Cardiac fibroblast (primary cell): ENCODE measurements around the gene SYN1.
A peak's percentile ranks its signal among the peaks of the same experiment; 100 is the strongest.

Source experiments
- DNase-seq, 2 donors: peaks; one replicate each; pipeline versions ENCODE4 v3.0.0 to v3.0.0-alpha.2; 2010; ENCODE audit warnings: low read depth in 2 of 2
- H3K4me3 ChIP-seq, 2 donors: replicated peaks in 1 of 2; 1 replicate in 1 of 2; 2 replicates in 1 of 2; pipeline ENCODE4 v1.5.1; 2011; ENCODE audit warnings: low read depth in 2 of 2, low read length in 2 of 2, mild to moderate bottlenecking in 2 of 2, moderate library complexity in 1 of 2
- CTCF ChIP-seq: IDR thresholded peaks from one replicate; pipeline ENCODE4 v1.5.1; 2011; ENCODE audit warnings: low read depth, mild to moderate bottlenecking, low read length, inconsistent platforms

The SYN1 gene

DNA sequence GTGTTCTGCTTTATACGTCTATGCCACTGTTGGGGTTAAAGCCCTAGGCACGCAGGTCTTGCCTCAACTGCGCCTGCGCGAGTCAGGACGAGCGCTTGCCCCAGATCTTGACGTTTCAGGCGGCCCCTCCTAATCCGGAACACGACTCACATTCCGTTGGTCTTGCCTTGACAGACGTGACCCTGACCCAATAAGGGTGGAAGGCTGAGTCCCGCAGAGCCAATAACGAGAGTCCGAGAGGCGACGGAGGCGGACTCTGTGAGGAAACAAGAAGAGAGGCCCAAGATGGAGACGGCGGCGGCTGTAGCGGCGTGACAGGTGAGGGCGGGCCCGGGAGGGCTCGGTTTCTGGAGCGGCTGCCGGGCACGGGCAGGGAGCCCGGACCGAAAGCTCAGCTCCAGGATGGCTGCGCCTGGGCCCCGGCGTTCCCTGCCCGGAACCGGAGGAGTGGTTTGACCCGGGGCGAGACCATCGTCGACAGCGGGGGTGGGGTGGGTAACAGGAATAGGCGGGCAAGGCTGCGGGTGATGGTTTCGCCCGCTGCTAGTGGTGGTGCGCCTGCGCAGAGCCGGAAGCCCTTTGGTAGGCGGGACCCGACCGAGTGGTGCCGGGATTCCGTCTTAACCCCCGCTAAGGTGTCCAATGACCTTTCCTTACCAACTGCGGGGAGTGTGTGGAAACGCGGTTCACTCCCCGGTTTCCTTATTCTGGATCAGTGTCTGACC is 58.6 kb downstream of the SYN1 start, which contains the start of gene ARAF:
ARAF (plus strand) TSS at position 272 of the 725 bp plus-strand sequence. CDS start 1,763 bp downstream, outside the sequence.
- TF ChIP-seq CTCF: no peak
- peak; percentile 99 to 100 for DNase-seq
- peak within 1 kb of the TSS; percentile 63 to 71 for H3K4me3 ChIP-seq

DNA sequence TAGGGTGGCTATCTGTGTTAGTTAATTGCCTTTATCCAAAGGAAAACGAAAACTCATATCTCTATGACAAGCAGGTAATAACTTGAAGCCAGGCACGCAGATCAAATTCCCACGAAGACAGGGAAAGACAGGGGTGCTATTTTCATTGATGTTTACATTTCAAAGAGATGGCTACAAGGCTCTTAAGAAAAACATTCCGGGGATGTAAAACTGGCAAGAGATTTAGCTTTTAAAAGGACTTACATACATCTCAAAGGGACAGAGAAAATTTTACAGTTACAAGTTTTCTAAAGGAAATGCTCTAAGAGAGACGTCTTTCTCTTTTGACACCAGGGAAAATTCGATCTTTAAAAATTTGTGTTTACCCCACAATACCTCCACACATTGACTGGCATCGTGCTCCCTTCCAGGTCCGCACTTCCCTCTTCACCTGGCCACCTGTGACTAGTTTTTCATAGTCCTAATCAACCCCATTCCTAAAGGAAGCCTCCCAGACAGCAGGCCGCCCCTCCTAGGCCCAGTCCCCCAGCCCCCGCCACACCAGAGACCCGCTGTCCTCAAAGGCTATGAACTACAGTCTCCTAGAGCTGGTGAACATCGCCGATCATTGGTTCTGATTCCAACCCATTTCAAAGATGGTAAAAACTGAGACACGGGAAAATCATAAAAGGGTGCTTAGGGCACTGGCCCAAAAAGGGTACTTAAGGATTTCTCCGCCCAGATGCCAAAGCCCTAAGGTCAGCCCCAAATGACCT is 59.3 kb downstream of the SYN1 start:
- peak overlapping the region; percentile 49 to 63 for H3K4me3 ChIP-seq
- DNase-seq: no peak
- TF ChIP-seq CTCF: no peak

DNA sequence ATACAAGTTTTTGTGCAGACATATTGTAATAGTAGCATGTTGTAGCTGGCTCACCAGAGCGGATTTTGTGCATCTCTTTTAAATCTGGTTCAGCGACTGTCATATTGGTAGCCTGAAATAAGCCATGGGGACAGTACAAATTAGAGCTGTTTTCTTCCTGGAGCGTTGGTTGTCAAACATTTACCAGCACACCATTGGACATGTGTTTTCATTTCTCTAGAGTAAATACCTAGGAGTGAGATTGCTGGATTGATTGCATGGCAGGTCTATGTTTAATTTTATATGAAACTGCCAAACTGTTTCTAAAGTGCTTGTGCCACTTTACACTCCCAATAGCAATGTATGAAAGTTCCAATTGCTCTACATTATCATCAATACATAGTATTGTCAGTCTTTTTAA is 61.2 kb downstream of the SYN1 start:
- TF ChIP-seq CTCF: no peak
- DNase-seq: no peak

DNA sequence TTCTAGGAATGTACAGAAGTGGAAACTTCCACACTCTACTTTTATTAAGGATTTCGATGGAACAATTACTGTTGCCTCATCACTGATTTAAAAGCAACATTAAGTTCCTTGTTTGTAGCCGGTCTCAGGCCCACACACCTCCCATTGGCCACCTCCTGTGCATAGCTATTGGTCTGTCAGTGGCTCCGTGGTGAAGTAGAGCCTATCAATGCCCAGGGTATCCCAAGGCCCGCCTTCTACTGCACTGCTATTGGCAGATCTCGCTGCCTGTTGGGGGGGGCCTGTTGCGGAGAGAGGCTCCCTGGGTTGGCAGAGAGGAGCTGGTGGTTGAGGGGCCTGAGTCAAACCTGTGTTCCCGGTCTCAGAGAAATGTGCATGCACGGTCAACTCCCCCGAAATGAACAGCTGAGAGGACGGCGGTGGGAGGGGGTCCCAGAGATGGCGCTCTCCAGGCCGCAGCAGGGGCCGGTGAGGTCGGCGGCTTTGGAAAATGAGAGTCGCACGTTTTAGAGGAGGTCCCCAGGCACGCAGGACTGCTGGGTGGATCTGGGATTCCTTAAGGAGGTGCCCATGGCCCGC is 63.5 kb downstream of the SYN1 start:
- TF ChIP-seq CTCF: no peak
- peak overlapping the region; percentile 41 to 50 for H3K4me3 ChIP-seq
- DNase-seq: peak; percentile 93 to 95

More for the DNA sequence above, 61.2 kb downstream of the SYN1 start:
- H3K4me3 ChIP-seq: no peak overlapping the region

DNA sequence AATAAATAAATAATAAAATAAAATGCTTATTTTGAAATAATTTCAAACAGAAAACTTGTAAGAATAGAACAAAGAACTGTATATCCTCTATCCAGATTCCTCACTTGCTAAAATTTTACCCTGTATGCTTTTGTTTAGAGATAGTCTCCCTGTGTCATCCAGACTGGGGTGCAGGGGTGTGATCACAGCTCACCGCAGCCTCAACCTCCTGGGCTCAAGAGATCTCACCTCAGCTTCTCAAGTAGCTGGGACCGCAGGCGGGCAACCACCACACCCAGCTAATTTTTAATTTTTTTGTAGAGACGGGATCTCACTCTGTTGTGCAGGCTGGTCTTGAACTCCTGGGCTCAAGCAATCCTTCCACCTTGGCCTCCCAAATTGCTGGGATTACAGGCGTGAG is 76.2 kb downstream of the SYN1 start:
- no peak for TF ChIP-seq CTCF
- no peak for DNase-seq
- no peak overlapping the region for H3K4me3 ChIP-seq

- H3K4me3 ChIP-seq: no peak overlapping the region
- peak; percentile 93 to 94 for DNase-seq
- peak; percentile 55 for TF ChIP-seq CTCF
Observed at GRCh38 chrX:47540754-47541538, 78.7 kb downstream of the SYN1 start.
